PFSK-1 (cell line): ENCODE measurements around the gene CA12.

ENCODE experiments used
- FOXP2 ChIP-seq: optimal IDR thresholded peaks from 2 replicates; pipeline ENCODE3; 2011; ENCODE audit warnings: borderline replicate concordance, control low read depth, inconsistent platforms; ENCODE audit not compliant: insufficient read depth; ENCODE audit errors: extremely low read length, extremely low read depth
- POLR2AphosphoS5 ChIP-seq: IDR thresholded peaks from 2 replicates; pipeline ENCODE4 v1.6.1; 2012; ENCODE audit warnings: low read depth, mild to moderate bottlenecking, control low read depth, low read length, moderate library complexity
- REST ChIP-seq, 2 experiments: IDR thresholded peaks; 2 replicates each; pipeline versions ENCODE4 v1.6.1 to v1.8.0; 2011 to 2012; ENCODE audit warnings: low read depth in 2 of 2, low read length in 2 of 2, control low read depth in 1 of 2, inconsistent platforms in 1 of 2, mild to moderate bottlenecking in 1 of 2, moderate library complexity in 1 of 2; ENCODE audit not compliant: insufficient read depth in 1 of 2
- SIN3A ChIP-seq: IDR thresholded peaks from 2 replicates; pipeline ENCODE4 v1.6.1; 2012; ENCODE audit warnings: mild to moderate bottlenecking, low read length, moderate library complexity, borderline replicate concordance; ENCODE audit not compliant: insufficient read depth
- TAF1 ChIP-seq: IDR thresholded peaks from 2 replicates; pipeline ENCODE4 v1.6.1; 2012; ENCODE audit warnings: low read length, control low read depth, borderline replicate concordance; ENCODE audit not compliant: insufficient read depth

Gene CA12

DNA sequence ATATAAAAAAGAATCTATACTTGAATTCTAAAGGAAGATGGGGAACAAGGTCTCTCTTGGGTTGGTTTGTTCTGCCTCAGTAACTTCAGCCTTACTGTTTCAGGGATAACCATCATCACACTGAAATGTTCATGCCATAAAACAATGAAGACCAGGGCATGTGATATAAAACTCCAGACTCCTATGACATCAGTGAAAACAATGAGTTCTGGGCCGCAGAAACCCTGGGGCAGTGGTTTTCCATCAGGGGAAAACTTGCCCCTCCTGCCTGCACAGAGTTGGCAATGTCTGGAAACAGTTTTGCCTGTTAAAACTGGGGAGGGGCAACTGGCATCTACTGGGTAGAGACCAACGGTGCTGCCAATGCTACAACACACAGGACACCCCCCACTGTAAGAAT, 46.8 kb downstream of the CA12 start:
- TF ChIP-seq FOXP2 (no peak), POLR2AphosphoS5 (no peak), SIN3A (no peak), REST (IDR thresholded peaks at IDR 0.05; ENCODE audit: insufficient read depth in 1 of 2, low read depth in 2 of 2, low read length in 2 of 2) (no peak), TAF1 (no peak)

- no peak for TF ChIP-seq TAF1
- TF ChIP-seq FOXP2, result no peak
- no peak for TF ChIP-seq SIN3A
- no peak for TF ChIP-seq POLR2AphosphoS5
- TF ChIP-seq REST (IDR thresholded peaks at IDR 0.05; ENCODE audit: insufficient read depth in 1 of 2, low read depth in 2 of 2, low read length in 2 of 2), result no peak
Observed at GRCh38 chr15:63332367-63333124, 49.1 kb downstream of the CA12 start.

DNA sequence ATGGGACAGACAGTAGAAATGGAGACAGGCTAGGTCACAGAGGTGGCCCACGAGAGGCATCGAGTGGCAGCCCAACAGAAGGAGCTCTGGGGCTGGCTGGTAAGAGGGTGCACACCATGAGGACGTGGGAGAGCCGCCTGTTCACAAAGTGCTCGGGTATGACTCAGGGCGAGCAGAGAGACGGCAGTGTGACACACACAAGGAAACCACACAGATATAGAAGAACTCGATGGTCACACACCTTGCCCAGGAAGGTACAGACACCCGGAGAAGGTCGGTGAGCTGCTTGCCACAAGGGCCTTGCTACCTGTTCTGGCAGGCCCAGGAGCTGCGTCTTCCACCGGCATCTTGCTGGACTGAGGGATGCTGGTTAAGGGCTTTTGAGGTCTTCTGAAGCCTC, 50.2 kb downstream of the CA12 start:
- no peak for TF ChIP-seq REST (IDR thresholded peaks at IDR 0.05; ENCODE audit: insufficient read depth in 1 of 2, low read depth in 2 of 2, low read length in 2 of 2)
- no peak for TF ChIP-seq POLR2AphosphoS5
- no peak for TF ChIP-seq TAF1
- TF ChIP-seq SIN3A, result no peak
- no peak for TF ChIP-seq FOXP2

GRCh38 chr15:63330926-63331325, 50.7 kb downstream of the CA12 start:
- TF ChIP-seq SIN3A (no peak), REST (IDR thresholded peaks at IDR 0.05; ENCODE audit: insufficient read depth in 1 of 2, low read depth in 2 of 2, low read length in 2 of 2) (no peak), POLR2AphosphoS5 (no peak), FOXP2 (no peak), TAF1 (no peak)
